Mucosa of descending colon (tissue), 3 donors: Measurements from ENCODE around the gene GALNT13. TPM values are rescaled to one million over a fixed set of nuclear protein-coding genes. Genes with fewer than 3 reads are reported as not detected.

ENCODE experiments used
- ATAC-seq: fragments of 200-7000 bp; cut with Tn5 transposase; one replicate; pipeline ENCODE4 v1.9.1; 2020; ENCODE audit warnings: mild to moderate bottlenecking, moderate library complexity
- DNase-seq, 3 donors: peaks; one replicate each; pipeline ENCODE4 v3.0.0-alpha.2; 2020
- H3K36me3 ChIP-seq: fragments of 200-600 bp; one replicate; pipeline ENCODE4 v1.8.0; 2021; ENCODE audit warnings: low read depth, mild to moderate bottlenecking
- H3K4me1 ChIP-seq: fragments of 200-600 bp; one replicate; pipeline ENCODE4 v1.8.0; 2021; ENCODE audit warnings: low read depth, mild to moderate bottlenecking
- H3K4me3 ChIP-seq: fragments of 200-600 bp; one replicate; pipeline ENCODE4 v1.8.0; 2021; ENCODE audit warnings: mild to moderate bottlenecking
- H3K9me3 ChIP-seq: fragments of 200-600 bp; one replicate; pipeline ENCODE4 v1.8.0; 2021; ENCODE audit warnings: mild to moderate bottlenecking
- intact Hi-C, 2 donors: fragments of 100-400 bp; cut with DNase I in 1 of 2; cut with micrococcal nuclease in 1 of 2; formaldehyde crosslinking; loops; one replicate each; pipeline versions ENCODE4 v1.11.0 to v1.11.1; 2022; cut with DNase I, micrococcal nuclease
- total RNA-seq, 3 donors: library from RNA; stranded (reverse); fragmentation: NEBNext Ultra II Directional in 2 of 3; extraction: Animal tissue kit (Norgen Biotek cat#: 25700) in 2 of 3; gene quantifications; one replicate each; pipeline versions ENCODE4 v1.2.1 to v1.2.4, GENCODE V29; 2021 to 2023
- TF ChIP-seq, protein P1 (sequence below): fragments of 200-600 bp; IDR thresholded peaks from one replicate; pipeline ENCODE4 v1.8.0; 2022; ENCODE audit warnings: antibody characterized with exemption, mild to moderate bottlenecking
- donor health status: DM: no; HTN: no; CAD: no; lungs with moderate emphysema.
- donor health status: DM: no; HTN: no; CAD: no.
- donor health status: DM: no; HTN: yes; CAD: no.

The GALNT13 gene
- total RNA-seq, 3 donors from 2014 or later, result 0.23 to 1.5 (median 1.0) TPM

DNA sequence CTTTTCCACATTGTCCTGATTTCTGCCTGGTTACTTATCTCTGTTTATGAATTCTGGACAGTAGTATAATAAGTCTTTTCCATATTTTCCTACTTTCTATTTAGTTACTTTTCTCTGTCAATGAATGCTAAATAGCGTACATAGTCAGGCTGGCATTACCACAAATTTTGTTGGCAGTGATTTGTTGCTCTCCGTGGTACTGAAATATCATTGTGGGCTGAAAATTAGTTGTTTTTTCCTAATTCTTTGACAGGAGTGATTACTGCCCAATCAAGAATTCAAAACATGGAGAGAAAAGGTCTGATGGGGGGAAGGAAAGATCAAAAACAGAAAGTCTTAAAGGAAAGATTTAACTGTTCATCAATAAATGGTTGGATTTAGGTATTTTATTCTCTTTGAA, 7.7 kb upstream of the GALNT13 start:
- DNase-seq (no peak), ATAC-seq (no peak)
- H3K4me3 ChIP-seq, result no peak overlapping the region
- intact Hi-C loops, result no loop called here
- TF ChIP-seq, protein P1, sequence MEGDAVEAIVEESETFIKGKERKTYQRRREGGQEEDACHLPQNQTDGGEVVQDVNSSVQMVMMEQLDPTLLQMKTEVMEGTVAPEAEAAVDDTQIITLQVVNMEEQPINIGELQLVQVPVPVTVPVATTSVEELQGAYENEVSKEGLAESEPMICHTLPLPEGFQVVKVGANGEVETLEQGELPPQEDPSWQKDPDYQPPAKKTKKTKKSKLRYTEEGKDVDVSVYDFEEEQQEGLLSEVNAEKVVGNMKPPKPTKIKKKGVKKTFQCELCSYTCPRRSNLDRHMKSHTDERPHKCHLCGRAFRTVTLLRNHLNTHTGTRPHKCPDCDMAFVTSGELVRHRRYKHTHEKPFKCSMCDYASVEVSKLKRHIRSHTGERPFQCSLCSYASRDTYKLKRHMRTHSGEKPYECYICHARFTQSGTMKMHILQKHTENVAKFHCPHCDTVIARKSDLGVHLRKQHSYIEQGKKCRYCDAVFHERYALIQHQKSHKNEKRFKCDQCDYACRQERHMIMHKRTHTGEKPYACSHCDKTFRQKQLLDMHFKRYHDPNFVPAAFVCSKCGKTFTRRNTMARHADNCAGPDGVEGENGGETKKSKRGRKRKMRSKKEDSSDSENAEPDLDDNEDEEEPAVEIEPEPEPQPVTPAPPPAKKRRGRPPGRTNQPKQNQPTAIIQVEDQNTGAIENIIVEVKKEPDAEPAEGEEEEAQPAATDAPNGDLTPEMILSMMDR, result no peak
- H3K36me3 ChIP-seq, result no peaks in the 10 kb centered on the region
- no peaks in the 10 kb centered on the region for H3K9me3 ChIP-seq
- H3K4me1 ChIP-seq, result no peaks in the 10 kb centered on the region

DNA sequence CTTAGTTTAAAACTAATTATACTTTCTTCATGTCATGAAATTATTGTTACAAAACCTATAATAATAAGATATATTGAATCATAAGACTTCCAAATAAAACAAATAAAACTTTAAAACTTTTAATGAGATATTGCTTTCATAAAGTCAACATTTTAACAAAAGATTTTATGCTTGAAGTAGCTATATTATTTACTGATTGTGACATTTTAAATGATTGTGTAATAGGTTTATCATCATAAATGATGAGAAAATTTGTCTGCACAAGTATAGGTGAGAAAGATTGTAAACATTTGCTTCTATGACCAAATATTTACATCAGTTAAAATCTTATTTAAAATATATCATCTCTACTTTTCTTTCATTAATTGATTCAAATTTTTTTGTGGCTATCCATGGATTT, 5.1 kb upstream of the GALNT13 start:
- no peaks in the 10 kb centered on the region for H3K36me3 ChIP-seq

DNA sequence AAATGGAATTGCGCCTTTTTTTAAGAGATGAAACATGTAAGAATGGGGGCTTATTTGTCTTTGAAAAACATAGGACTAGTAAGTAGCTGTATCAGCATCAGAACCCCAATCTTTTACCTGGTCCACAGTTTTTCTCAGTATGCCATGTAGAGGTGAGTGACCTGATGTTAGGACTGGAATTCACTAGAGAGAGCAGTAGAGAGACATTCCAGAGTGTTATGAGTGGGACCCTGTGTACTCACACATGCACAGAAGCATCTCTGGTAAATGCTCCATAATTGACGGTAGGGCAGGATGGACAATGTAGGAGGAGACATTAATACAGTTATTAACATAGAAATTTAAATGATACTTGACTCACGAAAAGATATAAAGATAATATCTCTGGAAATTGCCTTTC, 1.4 kb upstream of the GALNT13 start:
- intact Hi-C loops, result no loop called here

More for the DNA sequence above, 5.1 kb upstream of the GALNT13 start:
- DNase-seq (no peak), ATAC-seq (no peak)
- Histone ChIP-seq H3K9me3 (no peaks in the 10 kb centered on the region), H3K4me3 (no peak overlapping the region), H3K4me1 (no peaks in the 10 kb centered on the region)
- TF ChIP-seq, protein P1, result no peak
- intact Hi-C loops, result no loop called here

DNA sequence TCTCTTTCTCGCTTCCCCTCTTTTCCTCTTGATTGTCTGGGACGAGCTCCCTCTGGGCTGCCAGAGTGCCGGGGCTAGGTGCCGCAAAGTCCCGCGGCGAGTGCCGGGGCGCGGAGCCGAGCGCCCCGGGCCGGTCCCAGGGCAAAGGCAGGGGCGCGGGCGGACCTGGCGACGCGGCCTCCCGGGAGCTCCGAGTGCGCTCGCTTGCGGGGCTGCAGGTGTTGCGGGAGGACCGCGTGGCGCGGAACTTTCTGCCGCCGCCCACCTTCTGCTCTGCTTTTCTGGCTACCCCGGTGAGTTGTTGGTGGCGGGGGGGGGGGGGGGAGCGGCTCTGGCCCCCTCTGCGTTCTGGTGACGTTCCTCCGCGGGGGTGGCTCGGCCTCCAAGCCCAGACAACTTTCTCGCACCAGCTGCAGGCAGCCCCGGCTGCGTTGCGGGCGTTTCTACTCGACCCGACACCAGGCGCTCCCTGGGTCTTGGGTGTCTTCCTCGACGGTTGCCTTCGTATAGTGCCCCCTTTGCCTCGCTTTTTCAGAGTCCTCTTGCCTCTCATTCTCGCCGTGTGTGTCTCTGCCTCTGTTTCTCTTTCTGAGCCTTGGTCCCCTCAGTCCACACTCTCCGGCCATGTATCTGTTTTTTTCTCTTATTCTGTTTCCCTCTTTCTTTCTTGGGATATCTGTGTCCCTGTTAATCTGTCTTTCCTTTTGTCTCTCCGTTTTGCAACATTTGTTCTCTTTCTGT, 759 bp downstream of the GALNT13 start:
- DNase-seq (peak in 1 of 3 donors; percentile 28), ATAC-seq (no peak)
- no peaks in the 10 kb centered on the region for H3K9me3 ChIP-seq
- H3K4me3 ChIP-seq, result no peak overlapping the region
- TF ChIP-seq, protein P1, result no peak
- intact Hi-C loops, result no loop called here
- H3K4me1 ChIP-seq, result no peaks in the 10 kb centered on the region
- H3K36me3 ChIP-seq, result no peaks in the 10 kb centered on the region

More for the DNA sequence above, 1.4 kb upstream of the GALNT13 start:
- no peak for DNase-seq
- no peaks in the 10 kb centered on the region for H3K4me1 ChIP-seq
- ATAC-seq, result no peak
- no peak overlapping the region for H3K4me3 ChIP-seq
- H3K36me3 ChIP-seq, result no peaks in the 10 kb centered on the region
- no peaks in the 10 kb centered on the region for H3K9me3 ChIP-seq
- TF ChIP-seq, protein P1, result no peak

DNA sequence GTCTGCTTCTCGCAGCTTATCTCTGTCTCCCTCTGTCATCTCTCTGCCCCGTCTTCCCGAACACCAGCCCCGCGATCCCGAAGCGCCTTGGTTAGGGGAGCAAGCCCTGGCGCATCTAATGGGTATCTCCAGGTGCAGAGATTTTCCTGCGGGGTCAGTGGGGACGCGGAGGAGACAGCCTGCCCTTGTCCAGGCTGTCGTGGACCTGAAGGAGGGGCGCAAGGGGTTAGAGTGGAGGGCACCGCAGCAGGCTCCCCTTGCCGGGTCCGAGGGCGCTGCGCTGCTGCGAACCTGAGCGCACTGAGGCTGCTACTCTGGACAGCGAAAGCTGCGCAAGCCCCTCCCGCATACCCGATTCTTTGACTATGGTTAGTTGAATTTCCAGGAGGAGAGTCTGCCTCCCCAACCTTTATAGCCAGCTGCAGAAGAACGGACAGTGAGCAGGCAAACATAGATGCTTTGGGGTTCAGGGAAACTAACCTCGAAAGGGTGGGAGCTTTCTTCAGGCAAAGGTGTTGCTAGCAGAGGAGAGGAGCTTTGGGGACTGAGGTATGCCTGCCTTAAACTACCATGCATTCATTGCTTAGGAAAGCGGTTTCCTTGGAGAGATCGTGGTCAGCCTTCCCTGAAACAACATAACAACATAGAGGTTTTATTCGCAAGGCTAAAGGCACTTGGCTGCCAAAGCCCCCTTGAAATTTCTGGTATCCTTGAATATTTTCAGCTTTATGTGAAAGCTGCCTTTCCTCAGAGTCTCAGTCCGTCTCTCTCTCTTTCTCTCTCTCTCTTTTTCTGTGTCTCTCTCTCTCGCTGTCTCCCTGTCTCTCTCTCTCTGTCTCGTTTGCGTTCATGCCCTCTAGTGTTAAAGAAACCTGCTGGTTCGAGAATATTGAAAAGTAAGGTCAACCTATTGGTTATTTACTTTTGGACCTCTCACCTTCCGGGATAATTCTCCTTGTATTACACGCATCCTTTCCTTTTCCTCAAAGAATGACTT, 1.6 kb downstream of the GALNT13 start:
- Histone ChIP-seq H3K36me3 (no peaks in the 10 kb centered on the region), H3K9me3 (no peaks in the 10 kb centered on the region), H3K4me3 (no peak overlapping the region), H3K4me1 (no peaks in the 10 kb centered on the region)
- TF ChIP-seq, protein P1, result no peak
- DNase-seq, result peak in 1 of 3 donors; percentile 29
- ATAC-seq, result no peak
- intact Hi-C loops, result no loop called here
